ENCODE results near the gene TMEM87B. TPM values are rescaled to one million over a fixed set of nuclear protein-coding genes. Genes with fewer than 3 reads are reported as not detected.

The TMEM87B gene
- total and polyA plus RNA-seq, 2 of the 8 experiments (the other 6 are each of a cell fraction or from before 2014, with no cell fraction given), result 7.2 to 9.0 TPM

GRCh38 chr2:112020561-112020960 is 34.5 kb upstream of the TMEM87B start:
- H3K23ac ChIP-seq (ENCODE audit: insufficient read length), result no peak overlapping the region
- no peak overlapping the region for H3K4ac ChIP-seq (replicated peaks; ENCODE audit: insufficient read length, low read depth, low read length)
- DNase-seq (ENCODE audit: low read depth in 1 of 2, low spot score in 2 of 2), result no peak
- no peak overlapping the region for H4K8ac ChIP-seq (ENCODE audit: extremely low read depth, insufficient read depth, low read length)
- no peak overlapping the region for H2BK12ac ChIP-seq (ENCODE audit: low read depth, low read length)
- 59% methylated on average over 3 of the region's 3 CpGs; no CpG with 5 or more reads in 1 of the 2 experiments for WGBS, 2 experiments (ENCODE audit: extremely low coverage in 1 of 2, insufficient coverage in 1 of 2, insufficient read length in 1 of 2, insufficient replicate concordance in 2 of 2, low coverage in 1 of 2, low lambda C conversion rate in 2 of 2, missing lambda C conversion rate in 1 of 2)
- no peak overlapping the region for H3K4me3 ChIP-seq (ENCODE audit: extremely low read depth in 1 of 4, insufficient read depth in 2 of 4, low read depth in 3 of 4, low read length in 4 of 4)
- no peak overlapping the region for H3K14ac ChIP-seq (ENCODE audit: insufficient read length)
- H3K4me2 ChIP-seq (ENCODE audit: insufficient read depth in 1 of 2, low read depth in 2 of 2, low read length in 2 of 2), result no peak overlapping the region
- H4K20me1 ChIP-seq (replicated peaks in 1 of 2; ENCODE audit: control insufficient read depth in 1 of 2, insufficient read depth in 2 of 2, low read length in 2 of 2), result no peaks in the 10 kb centered on the region
- CTCF ChIA-PET (ENCODE audit: partially characterized antibody), result interaction anchor here (0.6 to 3.4 kb wide), 11 partner anchors 11 to 194 kb away, joined by 3 to 28 read pairs (median 5); partner anchors contain the start of gene MERTK
- H3K27ac ChIP-seq (ENCODE audit: low read depth, low read length), result no peak overlapping the region
- FAIRE-seq, result no peak
- no peaks in the 10 kb centered on the region for H3K36me3 ChIP-seq (ENCODE audit: control insufficient read depth in 2 of 4, insufficient read depth in 4 of 4, low read length in 3 of 4)
- no peaks in the 10 kb centered on the region for H3K23me2 ChIP-seq (ENCODE audit: low read depth, low read length)
- POLR2A ChIA-PET (ENCODE audit: partially characterized antibody), result no interaction called here
- no peak overlapping the region for H4K91ac ChIP-seq (replicated peaks; ENCODE audit: insufficient read length, low read length)
- H3K56ac ChIP-seq (replicated peaks; ENCODE audit: insufficient read length, low read depth, low read length), result no peak overlapping the region
- no peak overlapping the region for H2BK15ac ChIP-seq (ENCODE audit: low read length)
- H3K27me3 ChIP-seq (replicated peaks in 1 of 4; ENCODE audit: control insufficient read depth in 3 of 4, extremely low read depth in 1 of 4, insufficient read depth in 3 of 4, low read length in 3 of 4), result no peaks in the 10 kb centered on the region
- no peaks in the 10 kb centered on the region for H3K4me1 ChIP-seq (replicated peaks in 1 of 4; ENCODE audit: control insufficient read depth in 3 of 4, insufficient read depth in 4 of 4, low read length in 3 of 4)
- no peak overlapping the region for H2AFZ ChIP-seq (ENCODE audit: low read length)
- no peak overlapping the region for H2BK5ac ChIP-seq (ENCODE audit: low read depth, low read length)
- no peaks in the 10 kb centered on the region for H3K79me1 ChIP-seq (ENCODE audit: low read depth, low read length)
- H2AK5ac ChIP-seq (ENCODE audit: low read depth, low read length), result no peak overlapping the region
- H4K5ac ChIP-seq (ENCODE audit: insufficient read length, low read depth, low read length), result no peak overlapping the region
- no peak overlapping the region for H2BK20ac ChIP-seq (ENCODE audit: low read length)
- H2BK120ac ChIP-seq (replicated peaks; ENCODE audit: low read depth, low read length), result no peak overlapping the region
- no peak overlapping the region for H3K9ac ChIP-seq (replicated peaks in 1 of 4; ENCODE audit: extremely low read depth in 1 of 4, low read depth in 3 of 4, low read length in 3 of 4)
- no peak overlapping the region for H3K18ac ChIP-seq (ENCODE audit: extremely low read depth, low read length)
- no peaks in the 10 kb centered on the region for H3K9me3 ChIP-seq (ENCODE audit: insufficient read depth in 2 of 2, low read depth in 1 of 2, low read length in 1 of 2)
- no peaks in the 10 kb centered on the region for H3K79me2 ChIP-seq (ENCODE audit: control insufficient read depth in 1 of 2, insufficient read depth in 2 of 2, low read length in 2 of 2)
- TF ChIP-seq POLR2AphosphoS5 (IDR thresholded peaks at IDR 0.05; ENCODE audit: low read depth, low read length) (no peak), TCF12 (IDR thresholded peaks at IDR 0.05; ENCODE audit: low read depth, low read length) (no peak), BACH1 (IDR thresholded peaks at IDR 0.05; ENCODE audit: low read length) (no peak), FOSL1 (IDR thresholded peaks at IDR 0.05; ENCODE audit: insufficient read depth, low read depth, low read length) (no peak), CTCF (IDR thresholded peaks at IDR 0.05; ENCODE audit: control extremely low read depth in 1 of 3, insufficient read depth in 1 of 3, low read depth in 1 of 3, low read length in 3 of 3) (peak; percentile 50 to 58 (median 50)), CTBP2 (IDR thresholded peaks at IDR 0.05; ENCODE audit: borderline replicate concordance, insufficient read depth, insufficient read length, low read length) (no peak), TAF1 (IDR thresholded peaks at IDR 0.05; ENCODE audit: low read depth, low read length) (no peak), SIX5 (IDR thresholded peaks at IDR 0.05; ENCODE audit: low read depth, low read length) (no peak), NRF1 (IDR thresholded peaks at IDR 0.05; ENCODE audit: low read depth, low read length) (no peak), RNF2 (IDR thresholded peaks at IDR 0.05; ENCODE audit: borderline replicate concordance, low read depth, low read length, missing control alignments, poor library complexity, severe bottlenecking) (no peak), SRF (IDR thresholded peaks at IDR 0.05; ENCODE audit: low read depth, low read length) (no peak), RAD21 (IDR thresholded peaks at IDR 0.05 in 1 of 2, conservative IDR thresholded peaks at IDR 0.05 in 1 of 2; ENCODE audit: low read depth in 2 of 2, low read length in 2 of 2) (peak; percentile 33 to 52)

Measured in H1 (cell line).